Measurements from ENCODE around the gene GRK6. TPM values are rescaled to one million over a fixed set of nuclear protein-coding genes. Genes with fewer than 3 reads are reported as not detected.

GRK6 gene
- total RNA-seq, 1 donor from 2014 or later = 137 TPM

- intact Hi-C loops (cut with micrococcal nuclease) = no loop called here
These were observed 24.4 kb downstream of the GRK6 start for GRCh38 chr5:177450667-177451424.

- intact Hi-C loops (cut with micrococcal nuclease) = no loop called here
These were observed 26.5 kb downstream of the GRK6 start for GRCh38 chr5:177452688-177453638.

GRCh38 chr5:177453852-177454396, 27.4 kb downstream of the GRK6 start:
- intact Hi-C loops (cut with micrococcal nuclease) = loop anchor here (1.0 kb wide), 2 partner anchors 8 to 28 kb away; partner anchors contain the start of genes GRK6 and PRR7

- intact Hi-C loops (cut with micrococcal nuclease) = loop anchor here (1.0 to 5.0 kb wide), 4 partner anchors 8 to 322 kb away; partner anchors contain the start of genes GRK6, NSD1 and PRR7
These were observed 28.0 kb downstream of the GRK6 start for GRCh38 chr5:177454397-177455035.

GRCh38 chr5:177455036-177455660, 28.7 kb downstream of the GRK6 start:
- intact Hi-C loops (cut with micrococcal nuclease) = loop anchor here (1.0 to 5.0 kb wide), 2 partner anchors 143 to 323 kb away; partner anchors contain the start of gene NSD1

- intact Hi-C loops (cut with micrococcal nuclease) = loop anchor here (1.0 to 5.0 kb wide), 8 partner anchors 41 to 342 kb away; partner anchors contain the start of genes FAM193B, NSD1 and PDLIM7
These were observed 29.4 kb downstream of the GRK6 start for GRCh38 chr5:177455661-177456590.

- intact Hi-C loops (cut with micrococcal nuclease) = loop anchor here (1.0 to 5.0 kb wide), 7 partner anchors 41 to 342 kb away; partner anchors contain the start of genes FAM193B, NSD1 and PDLIM7
These were observed 30.1 kb downstream of the GRK6 start for GRCh38 chr5:177456591-177456964.

- intact Hi-C loops (cut with micrococcal nuclease) = loop anchor here (1.0 to 5.0 kb wide), 7 partner anchors 40 to 343 kb away; partner anchors contain the start of genes FAM193B, NSD1 and PDLIM7
These were observed 30.7 kb downstream of the GRK6 start for GRCh38 chr5:177456976-177457851.

GRCh38 chr5:177457852-177458681, 31.6 kb downstream of the GRK6 start:
- intact Hi-C loops (cut with micrococcal nuclease) = loop anchor here (2.0 to 5.0 kb wide), 2 partner anchors 97 to 326 kb away; partner anchors contain the start of genes FAM193B and NSD1

GRCh38 chr5:177458912-177459350, 32.5 kb downstream of the GRK6 start:
- intact Hi-C loops (cut with micrococcal nuclease) = loop anchor here (5.0 kb wide), 1 partner anchor 327 kb away; the partner anchor contains the start of gene NSD1

GRCh38 chr5:177459357-177459756, 32.9 kb downstream of the GRK6 start:
- intact Hi-C loops (cut with micrococcal nuclease) = loop anchor here (5.0 kb wide), 1 partner anchor 327 kb away; the partner anchor contains the start of gene NSD1

- intact Hi-C loops (cut with micrococcal nuclease) = loop anchor here (5.0 kb wide), 1 partner anchor 328 kb away; the partner anchor contains the start of gene NSD1
These were observed 33.5 kb downstream of the GRK6 start for GRCh38 chr5:177459819-177460628.

- intact Hi-C loops (cut with micrococcal nuclease) = no loop called here
These were observed 35.7 kb downstream of the GRK6 start for GRCh38 chr5:177462021-177462670.

GRCh38 chr5:177465044-177465443, 38.6 kb downstream of the GRK6 start:
- intact Hi-C loops (cut with micrococcal nuclease) = no loop called here

GRCh38 chr5:177466861-177467260, 40.4 kb downstream of the GRK6 start:
- intact Hi-C loops (cut with micrococcal nuclease) = no loop called here

Data from T-helper 1 cell treated with Interleukin-12 subunit alpha and Interleukin-12 subunit beta and Interleukin-4 antibody, amounts not matched to agents 30 ng/mL and 1 ng/mL, for 36 hours (primary cell).